HG02970 (cell line): ENCODE data around the gene JAM3.

Source experiments
- ATAC-seq: cut with Tn5 transposase; IDR thresholded peaks from one replicate; pipeline ENCODE4 v1.9.1; 2021; ENCODE audit warnings: mild to moderate bottlenecking, moderate library complexity, moderate number of reproducible peaks; ENCODE audit not compliant: unreplicated experiment, low FRiP score

The JAM3 gene

GRCh38 chr11:134140961-134141490, 72.2 kb downstream of the JAM3 start:
- ATAC-seq = no peak

- no peak for ATAC-seq
These were observed 73.7 kb downstream of the JAM3 start for GRCh38 chr11:134142536-134142935.

DNA sequence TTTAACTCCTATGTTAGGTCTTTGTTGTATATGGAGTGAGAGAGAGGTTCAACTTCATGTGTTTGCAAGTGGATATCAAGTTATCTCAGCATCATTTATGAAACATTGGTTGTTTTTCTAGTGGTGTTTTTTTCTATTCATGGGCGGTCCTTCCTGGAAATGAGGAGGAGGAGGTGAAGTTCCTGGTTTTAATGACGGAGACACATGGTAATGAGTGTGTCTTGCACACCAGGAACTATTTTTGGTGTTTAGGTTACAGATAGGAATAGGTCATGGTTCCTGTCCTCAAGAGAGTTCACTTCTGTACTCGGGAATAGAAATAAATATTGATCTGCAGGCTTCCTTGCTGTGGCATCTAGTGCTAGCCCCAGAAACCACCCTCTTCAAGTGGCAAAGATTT, 74.9 kb downstream of the JAM3 start:
- no peak for ATAC-seq

DNA sequence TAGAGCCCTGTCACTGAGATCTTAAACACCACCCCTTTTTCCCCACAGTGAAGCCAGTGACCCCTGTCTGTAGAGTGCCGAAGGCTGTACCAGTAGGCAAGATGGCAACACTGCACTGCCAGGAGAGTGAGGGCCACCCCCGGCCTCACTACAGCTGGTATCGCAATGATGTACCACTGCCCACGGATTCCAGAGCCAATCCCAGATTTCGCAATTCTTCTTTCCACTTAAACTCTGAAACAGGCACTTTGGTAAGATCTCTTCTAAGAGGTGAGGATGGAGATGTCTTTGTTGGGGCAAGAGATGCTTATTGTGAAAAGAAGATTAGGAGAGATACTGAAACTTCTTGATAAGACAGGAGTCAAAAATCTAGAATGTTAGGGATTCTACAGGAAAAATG, 75.9 kb downstream of the JAM3 start:
- ATAC-seq = no peak

DNA sequence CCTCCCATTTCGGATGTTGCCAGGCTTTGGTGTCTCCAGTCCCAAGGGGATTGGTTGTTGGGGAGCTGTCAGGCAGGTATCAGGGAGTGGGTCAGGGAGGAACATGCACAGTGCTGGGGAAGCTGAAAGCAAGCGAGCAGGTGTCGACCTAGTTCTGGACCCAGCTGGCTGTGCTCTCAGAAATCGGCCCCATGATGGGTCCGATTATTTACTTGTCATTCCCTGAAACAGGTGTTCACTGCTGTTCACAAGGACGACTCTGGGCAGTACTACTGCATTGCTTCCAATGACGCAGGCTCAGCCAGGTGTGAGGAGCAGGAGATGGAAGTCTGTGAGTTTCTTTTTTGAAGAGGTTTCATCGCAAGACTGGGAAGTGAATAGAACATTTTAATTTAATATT, 76.8 kb downstream of the JAM3 start:
- ATAC-seq = no peak

DNA sequence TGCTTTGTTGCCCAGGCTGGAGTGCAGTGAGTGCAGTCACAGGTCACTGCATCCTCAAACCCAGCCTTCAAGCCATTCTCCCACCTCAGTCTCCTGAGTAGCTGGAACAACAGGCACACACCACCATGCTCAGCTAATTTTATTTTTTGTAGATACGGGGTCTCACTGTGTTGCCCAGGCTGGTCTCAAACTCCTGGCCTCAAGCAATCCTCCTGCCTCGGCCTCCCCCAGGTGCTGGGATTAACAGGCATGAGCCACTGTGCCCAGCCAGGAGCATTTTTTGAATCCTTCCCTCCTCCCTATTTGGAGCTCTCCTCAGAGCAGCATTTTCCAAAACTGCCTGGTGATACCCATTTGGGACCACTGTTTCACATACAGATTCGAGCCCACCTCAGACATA, 77.7 kb downstream of the JAM3 start:
- no peak for ATAC-seq

GRCh38 chr11:134149371-134149770, 80.5 kb downstream of the JAM3 start:
- no peak for ATAC-seq

GRCh38 chr11:134150195-134150903, 81.5 kb downstream of the JAM3 start:
- ATAC-seq = no peak

DNA sequence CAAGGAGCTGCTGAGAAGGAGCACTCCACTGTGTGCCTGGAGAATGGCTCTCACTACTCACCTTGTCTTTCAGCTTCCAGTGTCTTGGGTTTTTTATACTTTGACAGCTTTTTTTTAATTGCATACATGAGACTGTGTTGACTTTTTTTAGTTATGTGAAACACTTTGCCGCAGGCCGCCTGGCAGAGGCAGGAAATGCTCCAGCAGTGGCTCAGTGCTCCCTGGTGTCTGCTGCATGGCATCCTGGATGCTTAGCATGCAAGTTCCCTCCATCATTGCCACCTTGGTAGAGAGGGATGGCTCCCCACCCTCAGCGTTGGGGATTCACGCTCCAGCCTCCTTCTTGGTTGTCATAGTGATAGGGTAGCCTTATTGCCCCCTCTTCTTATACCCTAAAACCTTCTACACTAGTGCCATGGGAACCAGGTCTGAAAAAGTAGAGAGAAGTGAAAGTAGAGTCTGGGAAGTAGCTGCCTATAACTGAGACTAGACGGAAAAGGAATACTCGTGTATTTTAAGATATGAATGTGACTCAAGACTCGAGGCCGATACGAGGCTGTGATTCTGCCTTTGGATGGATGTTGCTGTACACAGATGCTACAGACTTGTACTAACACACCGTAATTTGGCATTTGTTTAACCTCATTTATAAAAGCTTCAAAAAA, 82.3 kb downstream of the JAM3 start:
- ATAC-seq = no peak

DNA sequence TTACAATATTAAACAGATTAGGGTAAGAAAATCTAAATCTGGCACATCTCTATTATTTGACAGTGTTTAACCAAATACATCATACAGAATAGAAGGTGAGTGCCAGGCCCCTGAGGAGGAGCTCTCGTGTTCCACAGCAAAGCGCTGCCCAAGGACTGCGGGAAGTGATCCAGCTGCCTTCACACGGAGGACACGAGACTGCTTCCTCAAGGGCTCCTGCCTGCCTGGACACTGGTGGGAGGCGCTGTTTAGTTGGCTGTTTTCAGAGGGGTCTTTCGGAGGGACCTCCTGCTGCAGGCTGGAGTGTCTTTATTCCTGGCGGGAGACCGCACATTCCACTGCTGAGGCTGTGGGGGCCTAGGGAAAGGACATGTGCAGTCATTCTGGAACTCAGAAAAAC, 83.8 kb downstream of the JAM3 start:
- no peak for ATAC-seq

GRCh38 chr11:134153147-134153905, 84.5 kb downstream of the JAM3 start:
- ATAC-seq = no peak

DNA sequence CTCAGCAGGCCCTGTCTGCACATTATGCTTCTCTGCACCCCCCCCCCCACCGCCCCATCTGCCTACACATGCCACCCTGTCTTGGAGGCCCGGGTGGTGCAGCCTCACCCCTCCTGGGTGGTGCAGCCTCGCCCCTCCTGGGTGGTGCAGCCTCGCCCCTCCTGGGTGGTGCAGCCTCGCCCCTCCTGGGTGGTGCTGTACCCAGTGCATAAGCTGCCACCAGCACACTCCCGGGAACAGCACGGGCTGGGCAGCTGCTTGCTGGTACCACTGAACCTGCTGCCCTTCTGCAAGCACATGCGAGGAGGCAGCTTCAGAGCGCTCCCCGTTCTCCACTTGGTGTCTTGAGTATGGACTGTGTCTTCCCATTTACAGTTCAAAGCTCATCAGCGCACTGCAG, 85.6 kb downstream of the JAM3 start:
- no peak for ATAC-seq

- no peak for ATAC-seq
These were observed 86.6 kb downstream of the JAM3 start for GRCh38 chr11:134155456-134155855.

- ATAC-seq = no peak
These were observed 87.3 kb downstream of the JAM3 start for GRCh38 chr11:134155946-134156865.

GRCh38 chr11:134157451-134157850, 88.6 kb downstream of the JAM3 start:
- no peak for ATAC-seq

GRCh38 chr11:134158023-134158422, 89.2 kb downstream of the JAM3 start:
- ATAC-seq = no peak

DNA sequence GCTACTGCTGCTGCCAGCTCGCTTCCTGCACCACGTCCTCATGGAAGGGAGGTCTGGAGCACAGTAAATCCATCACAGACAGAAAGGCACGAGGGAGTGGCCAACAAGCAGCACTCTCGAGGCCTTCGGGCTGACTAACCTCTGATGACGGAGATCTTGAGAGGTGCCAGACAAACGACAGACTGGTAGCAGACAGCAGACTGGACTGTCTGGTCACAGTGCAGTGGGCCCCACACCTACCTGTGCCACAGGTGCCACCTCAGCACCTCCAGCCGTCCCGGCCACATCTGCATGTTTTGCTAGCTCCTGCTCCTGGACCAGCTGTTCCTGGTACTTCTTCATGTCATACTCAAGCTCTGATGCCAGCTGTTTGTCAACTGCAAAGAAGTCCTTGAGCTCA, 90.8 kb downstream of the JAM3 start:
- ATAC-seq = no peak

GRCh38 chr11:134164490-134165370, 95.9 kb downstream of the JAM3 start:
- ATAC-seq = no peak

DNA sequence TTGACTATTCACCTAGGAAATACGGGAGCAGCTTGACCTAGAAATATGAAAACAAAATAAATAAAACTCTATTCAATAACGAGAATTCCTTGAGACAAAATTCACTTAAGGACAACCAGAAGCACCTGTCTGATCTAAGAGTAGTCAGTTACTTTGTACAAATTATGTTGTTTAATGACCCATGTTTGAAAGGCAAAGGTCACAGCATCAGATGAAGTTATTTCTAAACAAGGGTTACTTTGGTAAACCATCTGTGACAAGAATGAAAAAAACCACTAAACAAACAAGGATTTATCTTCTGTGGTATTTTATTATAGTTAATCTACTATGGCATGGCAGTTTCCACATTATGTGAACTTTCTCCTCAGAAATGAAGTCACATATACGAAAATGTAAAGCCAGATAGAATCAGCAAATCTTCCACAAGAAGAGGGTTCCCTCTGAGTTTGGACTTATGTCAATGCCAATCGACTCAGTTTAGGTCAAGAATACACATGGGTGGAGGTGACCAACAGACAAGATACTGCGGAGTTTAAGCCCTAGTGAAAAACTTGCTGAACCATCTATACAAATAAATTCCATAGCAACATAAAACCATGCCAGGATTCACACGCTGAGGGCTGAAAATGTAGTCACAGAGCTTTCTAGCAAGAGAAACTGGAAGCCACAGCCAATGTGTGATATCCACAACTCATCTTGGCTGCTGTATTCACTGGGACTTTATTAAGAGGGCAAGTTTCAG, 101.5 kb downstream of the JAM3 start:
- no peak for ATAC-seq
